GM19239 (cell line): ENCODE data around the gene CFAP45.

Experiments
- DNase-seq: peaks from one replicate; pipeline ENCODE4 v3.0.0; 2011; ENCODE audit warnings: low spot score; ENCODE audit not compliant: insufficient read length
- FAIRE-seq: peaks from 2 replicates; lab custom pipeline; 2011; peaks lifted over from hg19 to GRCh38; lab: Jason Lieb, UNC

The CFAP45 gene

DNA sequence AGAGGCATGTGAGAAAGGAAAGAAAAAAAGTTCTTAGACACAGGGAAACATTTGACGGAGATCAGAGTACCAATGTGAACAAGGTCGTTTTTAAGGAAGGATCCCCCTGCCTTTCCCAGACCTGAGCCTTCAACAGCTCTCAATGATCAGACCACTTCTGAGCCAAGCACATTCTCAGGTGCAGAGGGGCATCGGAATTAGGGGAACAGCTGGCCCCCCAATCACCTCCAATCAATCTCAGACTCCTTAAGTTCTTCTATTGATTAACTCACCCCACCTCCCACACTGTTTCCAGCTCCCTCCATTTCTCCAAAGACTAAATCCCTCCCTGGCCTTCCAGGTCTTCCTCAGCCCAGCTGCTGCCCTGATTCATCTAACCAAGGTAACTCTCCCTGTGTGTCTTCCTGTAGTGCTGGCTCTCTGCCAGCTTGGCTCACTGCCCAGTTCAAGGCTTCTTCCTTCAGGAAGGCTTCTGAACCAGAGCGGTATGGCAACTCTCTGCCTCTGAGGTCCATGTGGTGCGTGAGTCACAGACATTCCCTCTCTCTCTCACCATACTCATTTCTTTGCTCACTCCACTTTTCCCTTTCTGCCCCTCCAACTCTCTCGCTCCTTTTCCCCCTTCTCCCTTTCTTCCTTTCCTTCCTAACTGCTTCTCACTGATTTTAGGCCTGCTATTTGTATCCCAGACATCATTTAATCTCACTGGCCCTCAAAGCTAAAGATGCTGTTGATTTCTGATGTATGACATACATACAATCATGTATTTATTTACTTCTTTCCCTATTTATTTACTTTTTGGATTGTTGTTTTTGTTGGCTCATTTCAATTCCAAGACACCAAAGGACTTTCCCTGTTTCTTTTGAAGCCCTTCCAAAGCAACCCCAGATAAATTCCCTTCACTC is 18.1 kb downstream of the CFAP45 start:
- DNase-seq (no peak), FAIRE-seq (no peak)

DNA sequence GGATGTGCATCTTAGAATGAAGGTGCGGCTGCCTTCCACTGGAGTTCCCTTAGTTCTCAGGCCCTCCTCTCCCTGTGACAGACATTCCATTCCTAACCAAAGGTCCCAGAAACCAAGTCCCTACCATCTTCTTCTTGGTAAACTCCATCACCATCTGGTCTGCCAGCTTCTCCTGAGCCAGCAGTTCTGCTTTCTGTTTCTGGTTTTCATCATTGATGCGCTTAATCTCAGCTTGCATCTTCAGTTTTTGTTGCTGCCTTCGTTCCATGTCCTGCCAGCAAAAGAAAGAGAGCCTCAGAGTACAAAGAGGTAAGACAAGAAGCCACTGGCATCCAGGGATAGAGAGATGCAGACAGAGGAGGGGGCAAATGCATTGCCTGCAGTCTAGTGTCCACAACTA is 19.5 kb downstream of the CFAP45 start:
- FAIRE-seq, result no peak
- DNase-seq, result no peak

DNA sequence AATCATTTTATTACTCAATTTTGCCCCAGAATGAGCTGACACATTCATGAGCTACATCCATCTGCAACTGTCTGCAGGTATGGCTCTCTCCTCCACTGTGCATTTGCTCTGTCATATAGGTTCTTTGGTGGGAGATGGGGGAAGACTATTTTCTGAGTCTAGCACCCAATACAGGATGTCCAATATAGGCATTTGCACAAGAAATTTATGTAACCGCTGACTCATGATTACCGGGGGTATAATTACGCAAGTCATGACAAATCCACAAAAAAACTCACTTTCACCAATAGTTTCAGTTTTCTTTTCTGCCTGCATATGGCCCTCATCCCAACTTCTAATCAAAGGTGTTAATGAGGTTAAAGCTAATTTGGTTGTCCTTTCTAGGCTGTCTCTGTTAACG is 20.0 kb downstream of the CFAP45 start:
- DNase-seq (no peak), FAIRE-seq (no peak)

DNA sequence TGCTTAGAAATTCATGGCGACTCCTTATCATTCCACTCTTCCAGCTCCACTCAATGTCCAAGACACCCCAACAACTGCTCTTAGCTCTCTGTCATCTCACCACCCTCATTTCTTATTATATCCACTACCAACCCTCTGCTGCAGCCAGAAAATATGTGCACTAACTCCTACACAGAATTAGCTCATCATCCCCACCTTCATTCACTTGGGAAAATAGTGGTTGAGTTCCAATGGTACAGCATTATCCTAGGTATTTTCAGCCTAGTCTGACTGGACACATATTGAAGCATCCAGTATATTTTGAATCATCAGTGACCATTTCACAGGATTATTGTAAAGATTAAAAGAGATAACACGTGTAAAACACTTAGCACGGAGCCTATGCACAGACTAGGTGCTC is 20.8 kb downstream of the CFAP45 start:
- no peak for DNase-seq
- no peak for FAIRE-seq

DNA sequence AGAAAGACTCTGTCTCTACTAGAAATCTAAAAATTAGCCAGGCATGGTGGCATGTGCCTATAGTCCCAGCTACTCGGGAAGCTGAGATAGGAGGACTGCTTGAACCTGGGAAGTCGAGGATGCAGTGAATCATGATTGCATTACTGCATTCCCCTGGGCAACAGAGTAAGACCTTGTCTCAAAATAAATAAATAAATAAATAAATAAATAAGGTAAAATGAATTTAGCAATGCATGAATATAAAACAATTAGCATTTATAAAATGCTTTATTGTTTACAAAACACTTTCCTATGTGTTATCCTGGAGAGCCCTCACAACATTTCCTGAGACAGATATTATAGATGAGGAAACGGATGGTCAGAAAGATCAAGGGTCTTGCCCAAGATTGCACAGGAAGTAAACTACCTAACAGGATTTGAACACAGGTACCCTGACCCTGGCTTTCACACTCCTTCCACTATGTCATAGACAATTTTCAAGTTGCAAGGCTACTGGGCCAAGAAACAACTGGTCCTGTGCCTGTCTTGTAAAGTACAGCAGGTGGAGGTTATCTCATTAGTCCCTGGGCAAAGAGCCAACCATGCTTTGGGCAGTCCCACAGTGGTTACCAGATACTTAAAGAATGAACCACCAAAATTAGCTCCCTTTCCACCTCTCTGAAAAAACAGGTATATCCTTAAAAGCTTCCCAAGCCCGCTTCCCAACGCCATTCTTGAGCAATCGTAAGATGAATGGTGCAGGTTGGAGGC is 22.1 kb downstream of the CFAP45 start:
- DNase-seq (no peak), FAIRE-seq (no peak)

DNA sequence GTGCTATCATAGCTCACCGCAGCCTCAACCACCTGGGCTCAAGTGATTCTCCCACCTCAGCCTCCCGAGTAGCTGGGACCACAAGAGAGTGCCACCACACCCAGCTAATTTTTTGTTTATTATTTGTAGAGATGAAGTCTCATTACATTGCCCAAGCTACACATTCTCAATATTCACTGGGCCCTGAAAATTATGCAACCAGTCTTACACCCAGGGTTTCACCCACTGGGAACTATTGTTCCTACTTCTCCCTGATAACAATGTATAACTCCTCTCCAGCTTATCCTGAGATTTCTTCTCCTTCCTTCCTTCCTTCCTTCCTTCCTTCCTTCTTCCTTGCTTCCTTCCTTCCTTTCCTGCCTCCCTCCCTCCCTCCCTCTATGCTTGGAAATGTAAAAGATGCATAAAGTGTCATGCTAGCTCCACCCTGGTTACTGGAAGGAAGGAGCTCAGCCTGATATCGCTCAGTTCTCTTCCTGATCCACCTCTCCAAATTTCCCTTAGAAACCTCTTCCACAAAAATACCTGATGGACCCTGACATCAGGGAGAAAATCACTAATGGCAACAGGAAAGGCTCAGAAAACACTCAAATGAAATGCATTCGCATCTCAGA is 26.3 kb downstream of the CFAP45 start:
- no peak for DNase-seq
- no peak for FAIRE-seq

DNA sequence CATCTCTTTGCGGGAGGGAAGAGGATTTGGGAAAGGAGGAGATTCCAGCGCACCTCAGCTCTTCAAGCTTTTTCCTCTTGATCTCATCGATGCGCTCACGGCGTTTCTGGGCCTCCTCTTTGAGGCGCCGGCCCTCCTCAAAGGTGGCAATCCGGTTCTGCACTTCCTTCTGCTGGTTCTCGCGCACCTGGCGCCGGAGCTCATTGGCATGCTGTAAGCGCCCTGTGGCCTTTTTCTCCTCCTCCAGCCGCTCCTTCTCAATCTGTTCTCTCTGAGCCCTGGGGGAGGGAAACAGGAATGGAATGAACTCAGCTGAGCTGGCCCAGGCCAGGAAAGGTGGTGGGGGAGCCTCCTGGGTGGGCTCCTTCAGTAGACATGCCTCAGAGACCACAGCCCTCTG is 27.1 kb downstream of the CFAP45 start:
- DNase-seq (no peak), FAIRE-seq (no peak)

DNA sequence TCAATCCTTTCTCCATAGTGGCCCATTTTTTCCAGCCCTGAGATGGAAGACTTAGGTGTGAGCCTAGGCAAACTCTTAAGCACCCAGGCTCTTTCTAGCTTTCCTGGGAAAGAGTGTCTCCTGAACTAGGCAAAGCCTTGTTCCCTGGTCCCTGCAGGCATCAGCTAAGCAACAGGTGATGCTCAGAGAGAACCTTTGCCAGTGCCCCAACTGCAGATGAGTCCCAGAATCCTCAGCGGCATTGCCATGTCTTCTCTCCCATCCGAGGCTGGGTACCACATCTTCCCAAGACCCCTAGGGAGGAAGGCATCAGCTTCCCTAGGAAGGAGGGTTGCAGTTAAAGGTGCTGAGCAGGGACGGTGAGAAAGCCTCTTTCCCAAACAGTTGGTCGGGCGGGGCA is 29.3 kb downstream of the CFAP45 start:
- DNase-seq (no peak), FAIRE-seq (no peak)

DNA sequence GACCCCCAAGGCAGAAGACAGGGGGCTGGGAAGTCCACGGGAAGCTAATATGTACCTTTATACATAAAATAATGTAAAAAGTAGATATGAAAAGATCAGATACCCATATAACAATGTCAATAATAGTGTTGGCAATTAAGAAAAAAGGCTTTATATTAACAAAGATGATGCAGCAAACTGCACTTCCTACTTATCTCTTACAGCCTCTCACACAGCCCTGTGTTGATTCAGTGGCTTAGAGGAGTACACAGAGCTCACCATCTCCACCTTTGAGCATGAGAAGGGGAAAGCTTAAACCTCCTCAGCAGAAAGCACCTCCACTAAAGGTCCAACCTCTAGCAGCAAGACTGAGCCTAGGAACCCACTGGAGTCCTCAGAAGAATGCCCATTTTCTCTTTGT is 30.4 kb downstream of the CFAP45 start:
- DNase-seq (no peak), FAIRE-seq (no peak)

DNA sequence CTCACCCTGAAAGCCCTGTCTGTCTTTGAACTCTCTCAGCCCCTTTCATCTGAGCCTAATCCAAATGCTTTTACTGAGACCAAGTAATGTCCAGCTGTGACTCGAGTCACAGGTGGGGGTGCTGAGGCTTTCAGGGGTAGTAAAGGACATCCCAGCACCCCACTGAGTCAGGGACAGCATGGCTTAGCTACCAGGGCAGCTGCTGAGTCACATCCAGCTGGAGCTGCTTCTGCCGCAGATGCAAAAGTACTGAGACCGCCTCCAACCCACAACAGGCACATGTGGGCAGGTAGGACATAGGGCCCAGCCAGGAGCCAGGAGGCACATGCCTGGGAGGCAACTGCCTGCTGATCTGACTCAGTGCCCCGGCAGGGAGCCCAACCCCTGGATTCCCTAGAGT is 30.8 kb downstream of the CFAP45 start:
- DNase-seq, result no peak
- FAIRE-seq, result no peak

DNA sequence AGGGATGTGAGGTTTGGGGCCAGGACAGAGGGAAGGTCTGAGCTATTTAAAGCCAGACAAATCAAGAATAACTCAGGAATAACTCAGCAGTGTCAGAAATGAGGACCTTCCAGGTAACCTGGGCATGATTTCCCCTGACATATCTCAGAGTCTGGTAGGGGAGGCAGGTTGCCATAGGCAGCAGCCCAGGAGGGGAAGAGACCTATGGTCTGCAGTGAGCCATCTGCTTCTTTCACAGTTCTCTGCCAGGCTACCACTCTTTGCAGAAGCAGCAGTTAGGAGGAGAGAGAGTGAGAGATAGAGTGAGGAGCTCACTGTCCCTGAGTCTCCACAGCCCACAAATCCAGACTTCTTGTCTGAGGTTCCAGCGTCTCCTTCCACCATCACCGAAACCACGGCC is 31.2 kb downstream of the CFAP45 start:
- FAIRE-seq (no peak), DNase-seq (no peak)

DNA sequence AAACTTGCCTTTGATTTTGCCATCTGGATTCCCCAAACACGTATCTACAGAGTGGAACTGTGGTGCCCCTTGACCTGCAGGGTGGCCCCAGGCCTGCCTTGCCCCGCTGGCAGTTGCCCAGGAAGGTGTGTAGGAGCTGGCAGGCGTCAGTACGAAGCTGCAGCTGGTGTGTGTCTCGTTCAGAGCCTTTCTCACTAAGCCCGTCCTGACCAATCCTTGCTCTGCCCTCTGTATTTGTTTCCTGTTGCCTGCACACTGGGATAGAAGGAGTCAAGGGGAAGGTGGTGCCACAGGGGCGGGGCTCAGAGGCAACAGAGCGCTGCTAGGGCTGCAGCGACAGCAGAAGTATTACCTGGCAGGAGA is 32.3 kb downstream of the CFAP45 start:
- DNase-seq, result no peak
- FAIRE-seq, result no peak

DNA sequence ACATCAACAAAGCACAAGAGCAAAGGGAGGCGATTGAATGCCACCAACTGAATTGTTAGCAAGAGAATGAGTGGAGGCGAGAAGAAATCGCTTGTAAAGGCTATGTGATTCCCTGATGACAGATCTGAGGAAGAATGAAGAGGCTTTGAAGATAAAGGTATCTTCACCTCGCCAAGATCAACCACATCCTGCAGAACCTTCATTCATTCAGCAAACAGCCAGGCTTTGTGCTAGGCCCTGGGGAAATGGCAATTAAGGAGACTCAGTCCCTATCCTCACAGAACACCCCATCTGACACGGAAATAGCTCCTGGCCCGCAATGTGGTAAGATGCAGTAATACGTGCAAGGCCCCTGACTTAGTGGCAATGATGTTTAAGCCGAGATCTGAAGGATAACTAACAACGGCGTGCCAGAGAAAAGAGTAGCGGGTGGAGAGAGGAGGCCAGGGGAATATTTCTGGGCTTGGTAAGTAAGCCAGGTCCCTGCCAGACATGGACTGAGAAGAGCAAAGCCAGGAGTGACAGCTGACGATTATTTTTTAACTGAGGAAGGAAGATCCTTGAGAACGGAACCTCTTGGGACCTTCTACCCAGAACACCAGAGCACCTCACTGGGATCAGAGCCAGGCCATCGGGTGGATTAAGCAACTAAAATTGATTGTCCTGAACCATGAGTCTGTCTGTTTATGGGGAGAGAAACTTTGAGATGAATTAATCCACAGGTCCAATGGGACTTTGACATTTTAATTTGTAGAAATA is 32.9 kb downstream of the CFAP45 start:
- FAIRE-seq (no peak), DNase-seq (no peak)

DNA sequence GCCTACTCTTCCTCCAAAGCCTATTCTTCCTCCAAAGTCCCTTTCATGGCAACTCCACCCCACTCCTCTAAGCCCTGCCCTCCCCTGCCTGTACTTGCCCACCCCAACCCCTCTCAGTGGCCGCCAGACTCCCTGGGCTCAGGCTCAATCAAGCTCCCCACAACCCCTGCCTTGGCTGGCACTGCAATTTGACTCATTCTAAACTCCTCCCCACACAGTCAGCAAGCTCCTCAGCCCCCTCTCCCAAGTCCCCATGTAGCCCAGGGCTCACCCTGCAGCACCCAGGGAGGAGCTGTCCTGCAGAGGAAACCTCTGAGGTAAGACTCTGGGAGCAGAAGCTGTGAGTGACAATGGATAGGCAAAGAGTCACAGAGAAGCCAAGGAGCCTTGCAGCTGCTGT is 33.9 kb downstream of the CFAP45 start:
- FAIRE-seq (no peak), DNase-seq (no peak)

DNA sequence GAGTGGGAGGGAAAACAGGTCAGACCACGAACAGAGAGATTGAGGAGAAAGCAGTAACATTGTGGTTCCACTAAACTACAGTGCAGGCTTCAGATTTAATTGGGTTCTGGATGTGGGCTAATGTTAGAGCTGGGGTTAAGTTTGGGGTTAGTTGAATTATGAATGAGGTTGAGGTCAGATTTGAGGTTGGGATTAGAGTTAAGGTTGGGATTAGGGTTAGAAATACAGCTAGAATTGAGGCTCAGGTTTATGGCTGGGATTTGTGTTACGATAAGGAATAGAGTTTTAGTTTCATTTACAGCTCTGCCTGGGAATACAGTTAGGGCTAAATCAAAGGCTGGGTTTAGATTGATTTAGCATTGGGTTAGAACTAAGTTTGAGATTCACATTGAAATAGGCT is 35.7 kb downstream of the CFAP45 start:
- DNase-seq (no peak), FAIRE-seq (no peak)

DNA sequence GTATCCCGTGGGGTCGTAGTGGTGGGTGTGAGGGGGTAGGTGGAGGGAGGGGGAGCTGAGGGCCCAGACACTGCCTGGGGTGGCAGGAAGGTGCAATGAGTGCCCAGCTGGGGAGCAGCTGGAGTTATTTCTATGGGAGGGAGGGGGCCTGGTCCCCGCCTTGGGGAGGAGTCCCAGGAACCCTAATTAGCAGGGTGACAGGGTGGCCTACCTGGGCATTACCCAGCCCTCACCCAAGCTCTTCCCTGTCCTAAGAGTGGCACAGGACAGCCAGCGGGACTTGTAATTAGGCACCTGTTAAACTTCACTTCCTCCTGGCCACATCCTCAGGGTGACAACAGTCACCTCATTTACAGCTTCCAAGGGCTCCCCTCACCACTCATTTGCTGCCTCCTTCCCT is 37.4 kb downstream of the CFAP45 start, which contains the start of gene VSIG8:
VSIG8 (minus strand) TSS at position 101 of the 400 bp plus-strand sequence. CDS start 136 bp downstream, outside the sequence.
- no peak for FAIRE-seq
- no peak for DNase-seq

DNA sequence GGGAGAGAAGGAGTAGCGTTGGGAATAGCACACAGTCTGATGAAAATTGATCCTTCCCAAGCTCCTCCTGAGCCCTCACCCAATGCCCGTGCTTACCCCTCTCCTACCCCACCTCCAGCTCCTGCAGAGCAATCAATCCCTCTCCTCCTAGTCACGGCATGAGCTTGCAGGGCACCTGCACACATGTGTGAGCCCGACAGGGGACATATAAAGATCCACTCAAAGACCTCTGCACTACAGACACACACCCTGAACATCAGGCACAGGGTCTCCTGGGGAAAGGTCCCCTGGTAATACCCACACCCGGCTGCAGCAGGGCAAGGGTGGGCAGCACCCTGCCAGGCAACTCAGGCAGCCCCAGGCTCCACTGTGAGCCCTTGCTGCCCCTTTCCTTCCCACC is 37.9 kb downstream of the CFAP45 start:
- no peak for FAIRE-seq
- no peak for DNase-seq

DNA sequence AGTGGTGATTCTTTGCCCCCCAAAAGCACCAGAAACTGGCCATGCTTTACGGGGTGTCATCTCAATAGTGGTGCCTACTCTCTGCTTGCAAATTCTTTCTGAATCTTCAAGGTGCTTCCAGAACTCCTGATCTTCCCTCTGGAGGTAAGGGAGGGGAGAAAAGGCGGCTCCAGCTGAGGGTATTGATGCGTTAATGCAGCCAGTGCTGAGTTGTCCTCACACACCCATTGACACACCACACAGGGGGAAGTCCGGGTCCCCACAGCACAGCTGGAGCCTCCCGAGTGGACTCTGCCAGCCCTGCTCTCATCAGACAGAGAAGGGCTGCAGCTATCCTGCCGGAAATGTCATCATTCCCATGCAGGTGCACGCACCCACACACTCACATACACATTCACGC is 38.7 kb downstream of the CFAP45 start:
- FAIRE-seq (no peak), DNase-seq (no peak)

DNA sequence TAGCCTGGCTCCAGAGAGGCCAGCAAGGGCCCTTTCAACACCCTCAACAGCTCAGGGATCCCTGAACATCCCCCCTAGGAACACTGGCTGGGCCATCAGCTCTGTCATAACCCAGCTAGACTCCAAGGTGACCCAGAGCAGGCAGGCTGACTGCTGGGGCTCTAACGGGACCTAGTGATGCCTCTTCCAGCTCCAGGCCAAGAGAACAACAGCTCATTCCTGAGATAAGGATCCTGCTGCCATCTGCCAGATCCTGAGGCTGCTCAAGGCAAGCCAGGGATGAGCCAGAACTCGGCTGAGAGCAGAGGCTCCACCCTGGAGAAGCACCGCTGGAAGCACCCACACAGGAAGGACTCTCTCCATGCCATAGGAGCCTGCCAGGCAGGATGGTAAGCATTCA is 39.5 kb downstream of the CFAP45 start:
- DNase-seq (no peak), FAIRE-seq (no peak)

DNA sequence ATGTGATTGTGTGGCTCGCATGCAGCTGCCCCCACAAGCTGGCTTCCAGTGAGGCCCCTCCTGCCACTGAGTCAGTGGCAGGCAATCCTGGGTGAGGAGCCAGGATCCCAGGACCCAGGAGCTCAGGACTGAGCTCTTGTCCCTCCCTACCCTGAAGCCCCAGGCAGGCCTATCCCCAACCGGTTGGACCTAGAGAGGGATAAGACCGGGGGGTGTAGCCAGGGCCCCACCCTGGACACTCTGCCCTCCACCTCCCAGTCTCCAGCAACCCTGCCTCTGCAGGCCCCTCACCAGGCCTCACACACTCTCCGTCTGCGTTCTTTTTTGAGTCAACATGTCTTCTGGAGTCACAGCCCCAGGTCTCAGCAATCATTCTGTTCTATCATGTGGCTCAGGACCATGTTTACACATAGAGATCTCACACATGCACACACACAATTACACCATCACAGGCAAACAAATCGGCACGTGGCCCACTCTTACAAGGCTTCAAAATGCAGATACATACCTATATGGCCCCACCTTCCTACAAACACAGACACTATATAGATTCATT is 40.1 kb downstream of the CFAP45 start:
- DNase-seq (no peak), FAIRE-seq (no peak)
